NCI-H1092 treated with DMSO at 0.1 percent for 48 hours (cell line): Measurements from ENCODE around the gene ATP8B4.
"Not testable (repeated sequence)": the region's sequence is repeated elsewhere in the genome, so short reads cannot be mapped to it uniquely, and the experiment has no call there.

Experiments used
- DNase-seq: peaks from one replicate; lab custom pipeline; 2025; lab: John Stamatoyannopoulos, UW

The ATP8B4 gene

GRCh38 chr15:50119063-50120040 is at the start of gene ATP8B4:
Gene ATP8B4, minus strand, starts transcription at chr15:50119233. Its CDS starts 12,267 bp downstream, at chr15:50106966.
- no peak for DNase-seq

DNA sequence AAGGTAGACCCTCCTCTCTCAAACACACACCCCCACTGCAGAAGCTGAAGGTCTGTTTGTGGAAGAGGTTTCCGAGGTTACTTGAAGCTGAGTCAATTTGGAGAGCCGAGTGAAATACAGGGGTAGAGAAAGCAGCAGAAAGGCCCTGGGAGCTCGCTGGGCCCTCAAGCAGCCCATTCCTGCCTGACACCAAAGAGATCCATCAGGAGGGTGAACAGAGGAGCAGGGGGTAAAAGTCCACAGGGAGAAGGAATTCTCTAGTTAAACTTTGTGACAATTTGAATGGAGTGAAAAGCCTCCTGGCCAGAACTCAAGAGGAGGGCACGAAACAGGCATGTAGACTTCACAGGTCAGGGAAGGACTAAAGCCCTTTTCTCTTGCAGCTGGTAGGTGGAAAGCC is 49.3 kb upstream of the ATP8B4 start:
- DNase-seq, result no peak

- no peak for DNase-seq
Measured at GRCh38 chr15:50167110-50167509, 48.1 kb upstream of the ATP8B4 start.

- no peak for DNase-seq
Measured at GRCh38 chr15:50166216-50166615, 47.2 kb upstream of the ATP8B4 start.

- DNase-seq, result no peak
Measured at GRCh38 chr15:50164458-50164857, 45.4 kb upstream of the ATP8B4 start.

DNA sequence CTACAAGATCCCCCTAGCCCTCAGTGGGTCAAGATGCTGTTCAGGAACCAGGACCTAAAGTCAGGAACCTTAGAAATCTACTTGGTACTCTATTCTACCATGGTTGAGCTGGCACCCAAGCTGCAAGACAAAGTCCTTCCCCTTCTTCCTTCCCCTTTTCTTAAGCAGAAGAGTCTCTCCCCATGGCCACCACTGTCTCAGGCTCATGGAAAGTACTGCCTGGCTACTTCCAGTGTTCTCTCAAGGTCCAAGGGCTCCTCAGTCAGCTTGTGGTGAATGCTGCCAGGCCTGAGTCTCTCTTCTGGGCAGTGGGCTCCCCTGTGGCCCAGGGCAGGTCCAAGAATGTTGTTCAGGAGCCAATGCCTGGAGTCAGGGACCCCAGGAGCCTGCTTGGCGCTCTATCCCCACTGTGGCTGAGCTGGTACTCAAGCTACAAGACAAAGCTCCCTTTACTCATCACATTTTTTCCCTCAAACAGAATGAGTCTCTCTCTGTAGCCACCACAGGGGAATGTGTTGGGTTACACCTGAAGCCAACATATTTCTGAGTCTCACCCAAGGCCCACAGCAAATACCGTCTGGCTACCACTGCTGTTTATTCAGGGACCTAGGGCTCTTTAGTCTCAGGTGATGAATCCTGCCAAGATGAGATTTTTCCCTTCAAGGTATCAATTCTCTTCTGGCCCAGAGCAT is 44.8 kb upstream of the ATP8B4 start:
- DNase-seq, result no peak

DNA sequence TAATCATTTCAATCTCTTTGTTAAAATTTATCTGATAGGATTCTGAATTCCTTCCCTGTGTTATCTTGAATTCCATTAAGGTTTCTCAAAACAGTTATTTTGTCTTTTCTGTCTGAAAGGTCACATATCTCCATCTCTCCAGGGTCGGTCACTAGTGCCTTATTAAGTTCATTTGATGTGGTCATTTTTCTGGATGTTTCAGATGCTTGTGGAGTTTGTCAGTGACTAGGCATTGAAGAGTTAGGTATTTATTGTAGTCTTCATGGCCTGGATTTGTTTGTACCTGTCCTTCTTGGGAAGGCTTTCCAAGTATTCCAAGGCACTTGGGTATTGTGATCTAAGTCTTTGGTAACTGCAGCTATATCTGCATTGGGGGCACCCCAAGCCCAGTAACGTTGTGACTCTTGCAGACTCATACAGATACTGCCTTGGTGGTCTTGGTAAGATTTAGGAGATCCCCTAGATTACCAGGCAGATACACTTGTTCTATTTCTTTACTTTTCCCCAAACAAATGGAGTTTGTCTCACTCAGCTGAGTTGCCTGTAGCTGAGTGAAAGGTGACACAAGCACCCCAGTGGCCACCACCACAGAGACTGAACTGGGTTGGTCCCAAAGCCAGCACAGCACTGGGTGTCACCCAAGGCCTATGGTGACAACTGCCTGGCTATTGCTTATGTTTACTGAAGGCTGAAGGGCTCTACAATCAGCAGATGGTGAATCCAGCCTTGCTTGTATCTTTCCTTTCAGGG is 44.1 kb upstream of the ATP8B4 start:
- DNase-seq, result no peak

DNA sequence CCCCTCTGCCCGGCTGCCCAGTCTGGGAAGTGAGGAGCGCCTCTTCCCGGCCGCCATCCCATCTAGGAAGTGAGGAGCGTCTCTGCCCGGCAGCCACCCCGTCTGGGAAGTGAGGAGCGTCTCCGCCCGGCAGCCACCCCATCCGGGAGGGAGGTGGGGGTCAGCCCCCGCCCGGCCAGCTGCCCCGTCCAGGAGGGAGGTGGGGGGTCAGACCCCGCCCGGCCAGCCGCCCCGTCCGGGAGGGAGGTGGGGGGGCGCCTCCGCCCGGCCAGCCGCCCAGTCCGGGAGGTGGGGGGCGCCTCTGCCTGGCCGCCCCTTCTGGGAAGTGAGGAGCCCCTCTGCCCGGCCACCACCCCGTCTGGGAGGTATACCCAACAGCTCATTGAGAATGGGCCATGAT is 39.2 kb upstream of the ATP8B4 start:
- DNase-seq, result not testable (repeated sequence)

DNA sequence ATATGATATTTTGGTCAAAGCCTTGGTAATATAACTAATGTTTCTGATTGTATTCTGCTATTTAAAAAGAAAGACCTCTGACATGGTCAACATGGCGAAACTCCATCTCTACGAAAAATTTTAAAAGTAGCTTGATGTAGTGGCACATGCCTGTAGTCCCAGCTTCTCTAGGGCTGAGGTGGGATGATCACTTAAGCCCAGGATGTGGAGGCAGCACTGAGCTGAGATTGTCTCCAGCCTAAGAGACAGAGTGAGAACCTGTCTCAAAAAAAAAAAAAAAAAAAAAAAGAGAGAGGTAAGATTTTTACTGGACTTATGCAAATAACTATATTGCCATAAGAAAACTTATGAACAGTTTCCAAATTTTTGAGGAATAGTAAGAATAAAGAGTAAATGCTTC is 32.4 kb upstream of the ATP8B4 start:
- no peak for DNase-seq

DNA sequence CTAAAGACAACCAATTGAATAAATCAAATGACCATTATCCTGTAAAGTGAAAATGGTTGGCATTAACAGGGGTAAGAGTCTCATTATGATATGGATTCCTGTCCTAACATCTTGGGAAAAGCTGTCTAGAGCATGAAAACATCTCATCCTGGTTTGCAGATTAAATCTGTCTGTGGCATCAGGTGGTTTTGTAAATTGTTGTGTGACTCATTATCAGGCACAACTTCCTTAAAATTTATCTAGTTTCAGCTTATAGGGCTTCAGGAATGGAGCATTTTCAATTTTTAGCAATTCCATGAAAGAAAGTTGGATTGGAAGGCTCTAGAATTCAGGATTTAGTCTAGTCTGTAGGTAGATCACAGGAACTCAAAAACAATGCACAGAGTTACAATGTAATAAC is 31.8 kb upstream of the ATP8B4 start:
- DNase-seq, result no peak

GRCh38 chr15:50150349-50150748 is 31.3 kb upstream of the ATP8B4 start:
- DNase-seq, result no peak

DNA sequence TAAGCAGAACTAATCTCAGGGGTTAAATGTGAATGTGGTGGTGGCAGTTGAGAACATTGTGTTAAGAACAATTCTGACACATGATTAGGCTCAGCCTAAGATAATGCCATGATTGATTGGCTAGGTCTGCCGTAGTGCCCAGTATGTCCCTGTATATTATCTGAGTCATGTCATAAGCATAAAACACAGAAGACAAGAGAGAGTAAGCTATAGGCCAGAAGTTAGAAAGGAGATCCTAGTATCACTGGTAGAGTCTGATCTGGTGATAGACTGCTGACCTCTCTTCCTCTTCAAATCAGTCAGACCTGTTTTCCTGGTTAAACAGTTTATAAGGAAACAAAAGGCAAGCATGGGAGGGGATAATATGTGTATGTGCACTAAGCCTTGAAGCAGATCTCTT is 30.1 kb upstream of the ATP8B4 start:
- no peak for DNase-seq

GRCh38 chr15:50148362-50148963 is 29.4 kb upstream of the ATP8B4 start:
- DNase-seq, result peak; percentile 4

DNA sequence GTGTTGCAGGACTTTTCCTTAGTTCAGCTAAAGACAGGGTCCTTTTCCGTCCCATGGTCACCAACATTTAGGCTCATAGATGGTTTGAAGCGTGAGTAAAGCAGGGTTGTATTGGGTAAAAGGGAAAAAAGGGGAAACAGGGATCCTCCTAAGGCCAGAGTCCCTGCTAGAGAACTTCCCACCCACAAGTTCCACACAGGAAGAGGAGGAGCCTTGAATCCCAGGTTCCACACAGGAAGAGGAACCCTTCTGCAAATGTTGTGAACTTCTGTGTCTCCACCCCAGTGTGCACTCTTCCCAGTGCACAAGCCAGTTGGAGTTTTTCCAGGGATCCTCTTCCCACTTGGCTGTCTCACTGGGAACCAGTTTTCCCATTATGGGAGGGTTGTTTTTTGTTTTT is 27.6 kb upstream of the ATP8B4 start:
- DNase-seq, result no peak

DNA sequence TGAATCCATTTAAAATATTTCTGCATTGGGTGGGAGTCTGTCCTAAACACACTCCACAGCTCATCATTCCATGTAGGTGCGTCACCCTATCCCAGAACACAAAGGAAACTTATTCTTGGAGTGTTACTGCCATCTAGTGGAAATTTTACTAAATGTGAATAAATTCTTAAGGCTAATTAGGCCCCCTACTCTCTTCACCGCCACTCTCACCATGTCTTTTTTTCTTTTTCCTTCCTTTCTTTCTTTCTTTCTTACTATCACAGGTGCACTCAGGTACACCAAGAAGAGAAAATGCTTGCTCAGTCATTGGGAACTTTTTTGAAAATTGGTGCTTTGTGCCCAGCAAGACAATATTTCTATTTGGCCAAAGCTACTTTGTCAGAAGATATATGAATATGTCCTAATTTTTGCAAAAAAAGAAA is 26.4 kb upstream of the ATP8B4 start:
- peak; percentile 58 for DNase-seq

DNA sequence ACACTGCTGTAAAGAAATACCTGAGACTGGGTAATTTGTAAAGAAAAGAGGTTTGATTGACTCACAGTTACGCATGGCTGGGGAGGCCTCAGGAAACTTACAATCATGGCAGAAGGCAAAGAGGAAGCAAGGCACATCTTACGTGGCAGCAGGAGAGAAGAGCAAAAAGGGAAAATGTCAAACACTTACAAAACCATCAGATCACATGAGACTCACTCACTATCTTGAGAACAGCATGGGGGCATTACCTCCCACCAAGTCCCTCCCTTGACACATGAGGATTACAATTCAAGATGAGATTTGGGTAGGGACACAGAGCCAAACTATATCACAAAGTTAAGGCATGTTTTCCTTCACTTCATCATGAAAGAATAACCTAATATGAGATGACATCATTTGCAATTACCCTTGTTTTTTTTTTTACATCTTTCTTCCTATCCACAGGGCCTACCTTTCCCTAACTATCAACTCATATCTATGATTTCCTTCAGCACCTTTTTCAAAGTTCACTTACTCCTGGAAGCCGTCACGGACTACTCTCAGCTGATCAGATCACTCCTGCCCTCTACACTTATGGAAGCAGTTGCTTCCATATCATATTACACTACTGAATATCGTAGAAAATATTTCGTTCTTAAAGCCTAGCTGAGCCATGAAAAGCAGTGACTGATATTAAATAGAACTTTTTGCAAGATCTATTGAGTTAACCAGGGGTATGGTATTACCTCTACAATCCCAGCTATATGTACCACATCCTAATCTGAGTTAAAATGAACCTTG is 25.5 kb upstream of the ATP8B4 start:
- no peak for DNase-seq

DNA sequence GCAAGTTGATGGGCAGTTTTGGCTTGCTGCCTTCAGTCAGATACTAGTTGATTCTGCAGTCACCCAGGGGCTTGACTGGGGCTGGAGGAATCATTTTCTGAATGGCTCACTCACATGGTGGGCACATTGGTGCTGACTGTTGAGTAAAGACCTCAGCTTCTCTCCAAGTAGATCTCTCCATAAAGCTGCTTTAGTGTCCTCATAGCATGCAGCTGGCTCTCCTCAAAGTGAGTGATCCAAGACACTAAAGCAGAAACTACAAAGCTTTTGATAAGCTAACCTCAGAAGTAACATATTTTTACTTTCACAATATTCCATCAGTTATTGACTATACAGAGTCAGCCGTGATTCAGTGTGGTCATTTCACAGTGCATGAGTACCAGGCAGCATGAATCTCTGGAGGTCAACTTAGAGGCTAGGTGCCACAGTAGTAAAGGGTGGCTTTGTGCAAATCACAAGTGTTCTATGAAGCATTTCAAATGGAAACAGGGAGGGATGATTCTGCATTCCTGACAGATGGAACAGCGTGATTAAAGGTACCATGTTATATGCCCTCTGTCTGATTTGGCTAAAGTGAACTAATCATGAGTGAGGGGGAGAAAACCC is 24.3 kb upstream of the ATP8B4 start:
- no peak for DNase-seq

- DNase-seq, result no peak
Measured at GRCh38 chr15:50141856-50142255, 22.8 kb upstream of the ATP8B4 start.

DNA sequence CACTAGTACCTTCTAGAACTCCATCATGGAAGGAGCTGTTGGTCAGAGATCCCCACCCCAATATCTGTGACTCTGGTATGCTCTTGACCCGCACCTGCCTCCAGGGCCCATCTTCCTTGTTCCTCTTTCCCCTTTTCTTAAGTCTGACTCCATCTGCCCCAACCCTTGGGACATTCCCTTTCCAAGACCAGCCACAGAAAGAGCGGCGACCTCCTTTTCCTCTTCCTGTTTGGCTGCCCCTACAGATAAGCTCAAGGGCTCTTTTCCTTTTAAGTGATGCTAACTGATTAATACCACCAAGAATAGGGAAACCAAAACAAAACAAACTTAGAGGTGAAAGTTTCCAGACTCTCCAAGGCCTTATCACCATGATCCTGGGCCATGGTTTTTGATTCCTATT is 21.9 kb upstream of the ATP8B4 start:
- no peak for DNase-seq

DNA sequence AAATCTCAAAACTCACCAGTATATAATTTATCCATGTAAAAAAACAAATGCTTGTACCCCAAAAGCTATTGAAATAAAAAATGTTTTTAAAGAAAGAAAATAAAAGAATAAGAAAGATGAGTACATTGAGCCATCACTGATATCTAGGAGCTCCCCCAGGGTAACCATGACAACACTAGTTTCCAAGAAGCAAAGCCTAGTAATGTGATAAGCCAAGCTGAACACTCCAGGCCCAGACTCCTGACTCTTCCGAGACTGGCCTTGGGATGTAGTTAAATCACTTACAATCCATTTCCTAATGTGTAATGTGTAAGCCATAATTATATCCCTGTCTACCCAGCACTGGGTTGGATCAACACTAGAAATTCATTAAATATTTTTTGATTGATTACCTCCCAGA is 21.1 kb upstream of the ATP8B4 start:
- DNase-seq, result no peak

DNA sequence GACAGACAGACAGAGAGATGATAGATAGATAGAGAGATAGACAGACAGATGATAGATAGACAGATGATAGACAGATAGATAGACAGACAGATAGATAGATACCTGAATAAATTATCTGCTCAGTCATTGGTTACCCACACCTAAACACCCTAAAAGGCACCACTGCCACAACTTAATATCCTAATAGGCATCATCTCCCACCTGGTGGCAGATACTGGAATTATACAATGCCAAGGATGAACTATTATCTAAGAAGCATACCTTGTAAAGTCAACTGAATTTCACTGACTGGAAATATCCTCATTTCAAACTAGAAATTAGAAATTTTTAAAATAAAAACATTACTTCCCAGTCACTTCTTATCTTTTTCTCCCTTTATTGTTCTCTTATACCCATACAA is 19.4 kb upstream of the ATP8B4 start:
- no peak for DNase-seq
